Retinal pigment epithelial cell (primary cell): Measurements from ENCODE around the gene TMEM94.
"Not testable (repeated sequence)": the region's sequence is repeated elsewhere in the genome, so short reads cannot be mapped to it uniquely, and the experiment has no call there.

ENCODE experiments used
- DNase-seq: peaks from one replicate; pipeline ENCODE4 v3.0.0-alpha.2; 2010; ENCODE audit warnings: low read depth
- H3K4me3 ChIP-seq: 2 replicates; pipeline ENCODE4 v1.5.1; 2011; ENCODE audit warnings: mild to moderate bottlenecking, low read length, control low read depth, moderate library complexity
- TF ChIP-seq, protein P1 (sequence below): conservative IDR thresholded peaks from 2 replicates; pipeline ENCODE4 v1.5.1; 2011; ENCODE audit warnings: low read depth, low read length, control low read depth, inconsistent platforms

The TMEM94 gene

GRCh38 chr17:75474736-75475135 is 18.3 kb downstream of the TMEM94 start:
- TF ChIP-seq, protein P1, sequence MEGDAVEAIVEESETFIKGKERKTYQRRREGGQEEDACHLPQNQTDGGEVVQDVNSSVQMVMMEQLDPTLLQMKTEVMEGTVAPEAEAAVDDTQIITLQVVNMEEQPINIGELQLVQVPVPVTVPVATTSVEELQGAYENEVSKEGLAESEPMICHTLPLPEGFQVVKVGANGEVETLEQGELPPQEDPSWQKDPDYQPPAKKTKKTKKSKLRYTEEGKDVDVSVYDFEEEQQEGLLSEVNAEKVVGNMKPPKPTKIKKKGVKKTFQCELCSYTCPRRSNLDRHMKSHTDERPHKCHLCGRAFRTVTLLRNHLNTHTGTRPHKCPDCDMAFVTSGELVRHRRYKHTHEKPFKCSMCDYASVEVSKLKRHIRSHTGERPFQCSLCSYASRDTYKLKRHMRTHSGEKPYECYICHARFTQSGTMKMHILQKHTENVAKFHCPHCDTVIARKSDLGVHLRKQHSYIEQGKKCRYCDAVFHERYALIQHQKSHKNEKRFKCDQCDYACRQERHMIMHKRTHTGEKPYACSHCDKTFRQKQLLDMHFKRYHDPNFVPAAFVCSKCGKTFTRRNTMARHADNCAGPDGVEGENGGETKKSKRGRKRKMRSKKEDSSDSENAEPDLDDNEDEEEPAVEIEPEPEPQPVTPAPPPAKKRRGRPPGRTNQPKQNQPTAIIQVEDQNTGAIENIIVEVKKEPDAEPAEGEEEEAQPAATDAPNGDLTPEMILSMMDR, result no peak
- H3K4me3 ChIP-seq, result no peak overlapping the region
- DNase-seq, result no peak

DNA sequence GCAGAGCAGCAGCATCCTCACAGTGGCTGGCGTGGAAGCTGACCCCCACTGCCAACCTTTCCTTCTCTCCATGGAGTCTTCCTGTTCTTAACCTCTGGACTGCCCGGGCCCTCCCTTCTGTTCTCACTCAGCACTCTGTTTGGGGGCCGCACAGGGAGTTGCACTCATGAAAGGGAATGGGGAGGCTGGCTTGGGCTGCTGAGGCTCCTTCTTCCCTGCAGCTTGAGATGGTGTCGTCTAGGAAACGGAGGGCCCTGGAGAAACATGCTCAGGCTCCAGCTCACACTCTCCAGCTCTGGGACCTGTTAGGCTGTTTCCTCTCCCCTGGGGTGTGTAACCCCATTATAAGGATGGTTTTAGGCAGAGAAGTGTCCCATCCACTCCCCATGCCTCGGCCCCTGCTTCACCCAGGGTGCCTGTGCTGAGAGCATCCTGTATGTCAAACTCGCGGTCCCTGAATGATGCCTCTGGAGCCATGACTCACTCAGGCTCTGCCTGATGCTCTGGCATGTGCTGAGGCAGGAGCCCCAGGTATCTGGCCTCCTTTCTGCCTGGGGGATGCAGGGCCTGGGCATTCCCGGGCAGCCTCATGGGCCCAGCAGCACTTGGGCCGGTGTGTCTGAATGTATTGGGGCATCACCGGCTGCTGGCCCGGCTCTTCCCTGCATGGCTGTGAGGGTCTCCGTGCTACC is 18.9 kb downstream of the TMEM94 start:
- TF ChIP-seq, protein P1, result no peak
- no peak overlapping the region for H3K4me3 ChIP-seq
- no peak for DNase-seq

DNA sequence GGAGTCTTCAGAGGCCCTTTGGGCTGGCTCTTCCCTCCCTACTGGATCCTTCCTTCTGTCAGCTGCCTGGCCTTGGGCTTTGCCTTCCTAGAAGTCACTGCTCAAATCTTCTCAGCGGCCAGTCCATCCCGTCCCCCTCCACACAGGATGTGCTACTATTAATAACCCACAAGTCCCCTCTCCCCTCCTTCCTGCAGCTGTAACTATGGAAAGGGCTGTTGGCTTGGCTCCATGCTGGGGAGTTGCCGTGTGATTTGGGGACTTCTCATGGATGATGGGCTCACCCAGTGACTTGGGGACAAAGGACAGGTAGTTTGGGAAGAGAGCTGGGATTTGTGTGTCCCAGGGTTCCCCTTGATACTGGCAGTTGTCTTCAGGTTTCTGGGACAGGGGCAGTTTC is 19.4 kb downstream of the TMEM94 start:
- DNase-seq, result no peak
- no peak overlapping the region for H3K4me3 ChIP-seq
- TF ChIP-seq, protein P1, result no peak

GRCh38 chr17:75476271-75476671 is 19.8 kb downstream of the TMEM94 start:
- TF ChIP-seq, protein P1, result no peak
- H3K4me3 ChIP-seq, result no peak overlapping the region

DNA sequence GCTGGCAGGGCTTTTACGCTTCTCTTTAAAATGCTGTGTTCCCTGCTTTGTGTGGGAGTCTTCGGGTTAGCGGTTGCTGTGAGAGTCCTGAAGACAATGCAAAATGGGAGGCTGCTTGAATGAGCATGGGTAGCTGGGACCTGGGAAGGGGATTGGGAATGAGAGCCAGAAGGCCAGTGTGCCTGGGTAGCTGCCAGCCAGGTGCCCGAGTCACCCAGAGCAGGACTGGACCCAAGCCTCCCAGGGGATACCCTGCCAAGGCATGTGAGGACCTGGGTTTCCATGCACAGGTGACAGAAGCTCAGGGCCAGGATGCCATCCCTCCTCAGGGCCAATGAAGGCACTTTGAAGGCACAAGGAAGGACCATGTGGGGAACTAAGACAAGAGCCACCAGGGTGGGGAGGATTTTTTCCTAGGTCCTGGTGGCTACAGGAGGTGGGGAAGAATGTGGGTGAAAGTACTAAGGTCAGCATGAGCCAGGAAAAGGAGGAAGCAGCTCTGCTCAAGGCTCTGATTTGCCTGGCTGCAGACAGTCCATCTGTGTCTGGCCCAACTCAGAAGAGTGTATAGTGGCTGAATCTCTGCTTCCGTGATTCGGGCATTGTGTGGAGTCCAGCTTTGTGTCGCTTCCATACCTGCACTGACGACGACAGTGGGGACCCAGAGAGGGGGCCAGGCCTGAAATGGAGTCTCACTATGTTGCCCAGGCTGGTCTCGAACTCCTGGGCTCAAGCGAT is 20.5 kb downstream of the TMEM94 start:
- TF ChIP-seq, protein P1, result no peak
- H3K4me3 ChIP-seq, result no peak overlapping the region
- DNase-seq, result no peak

More at GRCh38 chr17:75476271-75476671, 19.8 kb downstream of the TMEM94 start:
- no peak for DNase-seq

DNA sequence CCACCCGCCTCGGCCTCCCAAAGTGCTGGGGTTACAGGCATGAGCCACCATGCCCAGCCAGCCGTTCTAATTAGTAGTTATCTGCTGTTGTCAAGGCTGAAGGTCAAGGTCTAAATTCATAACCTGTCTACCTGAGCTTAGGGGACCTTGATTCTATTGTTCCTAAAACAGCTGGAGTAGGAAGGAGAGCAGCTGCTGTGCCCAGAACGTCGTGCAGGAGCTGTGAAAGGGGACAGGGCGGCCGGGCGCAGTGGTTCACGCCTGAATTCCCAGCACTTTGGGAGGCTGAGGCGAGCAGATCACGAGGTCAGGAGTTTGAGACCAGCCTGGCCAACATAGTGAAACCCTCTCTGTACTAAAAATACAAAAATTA is 21.0 kb downstream of the TMEM94 start:
- not testable (repeated sequence) for H3K4me3 ChIP-seq, DNase-seq

- no peak overlapping the region for H3K4me3 ChIP-seq
- DNase-seq, result no peak
- TF ChIP-seq, protein P1, result no peak
These were observed 22.1 kb downstream of the TMEM94 start for GRCh38 chr17:75478508-75478907.
